Activated CD4-positive, alpha-beta T cell treated with anti-CD3 and anti-CD28 coated beads, Interleukin-2, Interleukin-6, amounts not matched to agents 100 ng/mL and 50 ng/mL, durations not matched to agents 16 hours and 8 hours (primary cell): ENCODE data around the gene CNN2.

ENCODE experiments used
- DNase-seq: peaks from one replicate; pipeline ENCODE4 v3.0.0-alpha.2; 2020

The CNN2 gene

GRCh38 chr19:1053176-1054101 is 27.0 kb downstream of the CNN2 start:
- no peak for DNase-seq

- no peak for DNase-seq
These were observed 28.0 kb downstream of the CNN2 start for GRCh38 chr19:1054102-1055027.

- DNase-seq = no peak
These were observed 28.6 kb downstream of the CNN2 start for GRCh38 chr19:1055028-1055425.

- no peak for DNase-seq
These were observed 29.6 kb downstream of the CNN2 start for GRCh38 chr19:1055886-1056620.

GRCh38 chr19:1057176-1057855 is 30.9 kb downstream of the CNN2 start:
- DNase-seq = peak; percentile 60

GRCh38 chr19:1058112-1058511 is 31.7 kb downstream of the CNN2 start:
- no peak for DNase-seq

- DNase-seq = no peak
These were observed 34.3 kb downstream of the CNN2 start for GRCh38 chr19:1060689-1061088.

GRCh38 chr19:1061987-1062386 is 35.6 kb downstream of the CNN2 start:
- no peak for DNase-seq

- DNase-seq = peak; percentile 54
These were observed 36.1 kb downstream of the CNN2 start for GRCh38 chr19:1062387-1063029.

- DNase-seq = peak; percentile 70
These were observed 36.9 kb downstream of the CNN2 start for GRCh38 chr19:1063030-1063908.

GRCh38 chr19:1063909-1064660 is 37.7 kb downstream of the CNN2 start:
- no peak for DNase-seq

- peak; percentile 83 for DNase-seq
These were observed 38.5 kb downstream of the CNN2 start for GRCh38 chr19:1064661-1065605.

- no peak for DNase-seq
These were observed 39.2 kb downstream of the CNN2 start for GRCh38 chr19:1065606-1066109.

GRCh38 chr19:1066251-1066747 is 39.9 kb downstream of the CNN2 start:
- no peak for DNase-seq

- peak; percentile 91 for DNase-seq
These were observed 40.4 kb downstream of the CNN2 start, which contains the start of gene ARHGAP45 for GRCh38 chr19:1066748-1067340. Gene ARHGAP45 (plus strand): TSS chr19:1067167. CDS start chr19:1067406, 239 bp downstream.

- DNase-seq = no peak
These were observed 41.0 kb downstream of the CNN2 start for GRCh38 chr19:1067341-1067957.
